ENCODE measurements around the gene RAB24.
"Not testable (repeated sequence)": the region's sequence is repeated elsewhere in the genome, so short reads cannot be mapped to it uniquely, and the experiment has no call there.

Gene RAB24

GRCh38 chr5:177303121-177303924, at the start of gene RAB24, which contains the start of gene PRELID1:
Gene RAB24, minus strand, starts transcription at chr5:177303719. Its CDS starts 431 bp downstream, at chr5:177303288.
Gene PRELID1, plus strand, starts transcription at chr5:177303799. Its CDS starts 187 bp downstream, at chr5:177303986.
- peak; percentile 22 for DNase-seq

GRCh38 chr5:177353093-177353492, 49.6 kb upstream of the RAB24 start:
- no peak for DNase-seq

GRCh38 chr5:177351392-177352329, 48.1 kb upstream of the RAB24 start, which contains the start of gene LMAN2:
Gene LMAN2, minus strand, starts transcription at chr5:177351668. Its CDS starts 21 bp downstream, at chr5:177351647.
- peak; percentile 79 for DNase-seq

DNA sequence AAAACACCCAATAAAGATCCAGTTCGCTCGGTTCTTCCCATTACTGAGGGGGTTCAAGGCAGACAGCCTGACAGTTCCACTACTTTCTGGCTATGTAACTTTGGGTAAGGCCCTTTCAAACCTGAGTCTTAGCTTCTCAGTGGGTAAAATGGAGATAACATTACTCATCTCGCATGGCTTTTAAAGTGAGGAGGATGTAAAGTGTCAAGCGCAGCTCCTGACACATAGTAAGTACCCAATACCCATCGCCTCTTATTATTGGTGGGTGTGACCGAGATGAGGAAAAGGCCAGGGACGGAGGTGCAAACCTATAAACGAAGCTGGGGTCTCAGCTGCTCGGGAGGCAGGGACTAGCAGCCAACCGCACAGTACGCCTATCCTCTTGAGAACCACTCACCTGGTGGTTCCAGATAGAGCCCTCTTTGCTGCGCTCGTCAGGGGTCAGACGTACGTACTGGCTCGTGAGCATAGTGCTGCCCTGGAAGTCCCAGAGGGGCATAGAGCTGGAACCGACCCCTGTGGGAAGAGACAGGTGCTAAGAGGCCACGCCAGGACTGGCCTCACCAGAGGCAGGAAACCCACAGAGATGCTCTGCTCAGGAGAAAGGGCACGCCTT, 47.4 kb upstream of the RAB24 start:
- DNase-seq = no peak

DNA sequence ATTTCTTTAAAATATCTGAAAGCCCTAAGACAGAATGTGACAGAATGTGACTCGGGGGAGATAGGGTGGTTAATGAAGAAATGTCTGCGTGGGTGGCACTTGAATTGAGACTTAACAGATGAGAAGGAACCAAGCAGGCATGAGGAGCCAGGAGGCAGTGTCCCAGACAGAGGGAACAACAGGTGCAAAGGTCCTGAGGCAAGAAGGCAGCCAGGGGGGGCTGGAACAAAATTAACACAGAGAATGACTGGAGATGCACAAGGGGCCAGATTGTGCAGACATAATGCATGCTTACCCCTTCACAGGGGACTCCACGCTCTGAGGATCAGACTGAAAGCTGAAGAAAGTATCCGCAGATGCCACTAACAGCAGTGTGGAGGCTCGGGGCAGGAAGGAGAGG, 46.2 kb upstream of the RAB24 start:
- no peak for DNase-seq

- DNase-seq = no peak
Measured at GRCh38 chr5:177349362-177349647, 45.8 kb upstream of the RAB24 start.

GRCh38 chr5:177347699-177348098, 44.2 kb upstream of the RAB24 start:
- DNase-seq = no peak

- DNase-seq = no peak
Measured at GRCh38 chr5:177346820-177347219, 43.3 kb upstream of the RAB24 start.

GRCh38 chr5:177344891-177345290, 41.4 kb upstream of the RAB24 start:
- no peak for DNase-seq

- no peak for DNase-seq
Measured at GRCh38 chr5:177343777-177344176, 40.3 kb upstream of the RAB24 start.

DNA sequence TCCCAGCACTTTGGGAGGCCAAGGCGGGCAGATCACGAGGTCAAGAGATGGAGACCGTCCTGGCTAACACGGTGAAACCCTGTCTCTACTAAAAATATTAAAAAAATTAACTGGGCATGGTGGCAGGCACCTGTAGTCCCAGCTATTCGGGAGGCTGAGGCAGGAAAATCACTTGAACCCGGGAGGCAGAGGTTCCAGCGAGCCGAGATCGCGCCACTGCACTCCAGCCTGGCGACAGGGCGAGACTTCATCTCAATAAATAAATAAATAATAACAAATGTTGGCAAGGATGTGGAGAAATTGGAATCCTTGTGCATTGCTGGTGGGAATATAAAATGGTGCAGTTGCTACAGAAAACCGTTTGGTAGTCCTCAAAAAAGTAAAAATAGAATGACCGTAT, 39.5 kb upstream of the RAB24 start:
- not testable (repeated sequence) for DNase-seq

- no peak for DNase-seq
Measured at GRCh38 chr5:177339107-177339638, 35.7 kb upstream of the RAB24 start.

DNA sequence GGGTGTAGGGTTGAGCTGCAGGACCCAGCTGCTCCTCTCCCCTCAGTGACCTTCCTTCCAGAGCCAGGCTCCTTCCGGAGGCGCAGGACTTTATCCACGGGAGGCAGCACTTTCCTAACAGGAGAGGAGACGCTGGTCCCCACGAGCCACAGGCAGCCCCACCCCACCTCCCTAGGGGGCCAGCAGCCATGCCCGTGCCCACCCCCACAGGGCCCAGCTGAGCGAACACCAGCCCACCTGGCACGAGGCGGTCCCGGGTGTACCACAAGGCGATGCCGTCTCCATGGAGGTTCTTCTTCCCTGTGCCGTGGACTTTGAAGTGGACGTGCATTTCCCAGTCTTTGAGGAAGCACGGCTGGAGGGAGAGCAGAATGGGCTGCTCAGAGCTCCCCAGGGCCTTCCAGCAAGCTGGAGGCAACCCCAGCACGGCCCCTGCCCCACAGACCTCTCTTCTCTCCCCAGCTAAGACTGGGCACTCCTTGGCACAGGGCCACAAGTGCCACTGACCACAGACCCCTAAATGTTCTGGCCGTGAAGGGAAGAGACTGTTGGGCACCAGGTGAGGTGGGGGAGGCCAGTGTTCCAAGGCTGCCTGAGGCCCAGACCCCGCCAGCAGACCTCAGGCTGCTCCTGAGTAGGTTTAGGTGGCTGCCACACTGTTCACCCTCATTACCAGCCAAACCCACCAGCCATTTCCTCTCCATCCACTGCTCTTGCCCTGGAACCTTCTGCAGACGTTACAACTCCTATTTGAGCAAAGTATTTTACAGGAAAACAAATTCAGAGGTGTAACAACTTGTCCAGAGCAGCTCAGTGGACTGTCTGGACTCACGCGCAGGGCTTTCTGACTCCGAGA, 35.0 kb upstream of the RAB24 start:
- DNase-seq = no peak

- no peak for DNase-seq
Measured at GRCh38 chr5:177336603-177337494, 33.3 kb upstream of the RAB24 start.

DNA sequence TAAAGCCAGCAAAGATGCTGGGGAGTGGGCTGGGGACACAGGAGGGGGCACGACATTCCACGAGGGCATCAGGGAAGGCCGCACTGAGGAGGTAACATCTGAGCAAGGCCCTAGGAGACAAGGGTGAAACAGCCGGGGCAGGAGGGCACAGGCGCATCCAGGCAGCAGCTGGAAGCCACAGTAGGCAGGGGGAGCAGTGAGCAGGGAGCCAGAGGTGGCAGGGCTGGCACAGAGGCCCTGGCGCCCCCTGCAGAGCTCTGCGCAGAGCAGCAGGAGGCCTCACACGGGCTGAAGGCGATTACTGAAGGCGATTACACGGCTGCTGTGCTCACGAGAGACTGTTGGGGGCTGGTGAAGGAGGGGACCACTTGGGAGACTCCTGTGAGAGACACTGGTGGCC, 32.6 kb upstream of the RAB24 start:
- DNase-seq = no peak

DNA sequence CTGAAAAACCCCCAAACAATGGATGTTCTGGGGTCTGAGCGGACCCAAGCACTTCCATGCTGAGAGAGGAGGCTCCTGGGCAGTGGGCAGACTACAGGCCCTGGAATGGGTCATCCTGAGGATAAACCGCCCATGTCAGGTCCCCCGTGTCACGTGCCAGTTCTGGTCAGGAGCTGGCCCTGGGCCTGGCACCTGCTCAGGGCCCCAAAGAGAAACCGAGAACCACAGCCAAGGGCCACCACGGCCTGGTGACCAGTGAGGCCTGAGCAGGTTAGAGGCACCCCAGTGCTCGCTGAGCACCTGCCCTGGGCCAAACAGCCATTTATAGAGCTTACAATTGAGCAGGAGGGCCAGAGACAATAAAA, 32.2 kb upstream of the RAB24 start:
- DNase-seq = no peak

- DNase-seq = no peak
Measured at GRCh38 chr5:177334781-177335700, 31.5 kb upstream of the RAB24 start.

DNA sequence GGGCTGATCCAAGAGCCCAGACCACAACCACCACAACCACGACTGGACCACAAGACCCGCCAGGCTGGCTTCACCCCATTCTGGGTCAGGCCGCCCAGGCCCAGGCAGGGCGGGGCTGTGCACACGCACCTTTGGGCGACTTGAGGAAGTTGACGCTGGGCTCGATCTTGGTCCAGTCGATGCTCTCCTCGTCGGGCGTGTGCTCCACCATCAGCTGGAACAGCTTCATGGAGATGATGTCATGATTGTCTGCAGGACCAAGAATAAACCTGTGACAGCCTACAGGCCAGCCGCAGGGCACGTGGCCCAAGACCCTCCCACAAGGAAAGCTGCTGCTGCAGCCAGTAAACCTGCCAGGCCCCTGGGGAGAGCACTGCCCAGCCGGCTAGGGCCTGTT, 30.6 kb upstream of the RAB24 start:
- no peak for DNase-seq

DNA sequence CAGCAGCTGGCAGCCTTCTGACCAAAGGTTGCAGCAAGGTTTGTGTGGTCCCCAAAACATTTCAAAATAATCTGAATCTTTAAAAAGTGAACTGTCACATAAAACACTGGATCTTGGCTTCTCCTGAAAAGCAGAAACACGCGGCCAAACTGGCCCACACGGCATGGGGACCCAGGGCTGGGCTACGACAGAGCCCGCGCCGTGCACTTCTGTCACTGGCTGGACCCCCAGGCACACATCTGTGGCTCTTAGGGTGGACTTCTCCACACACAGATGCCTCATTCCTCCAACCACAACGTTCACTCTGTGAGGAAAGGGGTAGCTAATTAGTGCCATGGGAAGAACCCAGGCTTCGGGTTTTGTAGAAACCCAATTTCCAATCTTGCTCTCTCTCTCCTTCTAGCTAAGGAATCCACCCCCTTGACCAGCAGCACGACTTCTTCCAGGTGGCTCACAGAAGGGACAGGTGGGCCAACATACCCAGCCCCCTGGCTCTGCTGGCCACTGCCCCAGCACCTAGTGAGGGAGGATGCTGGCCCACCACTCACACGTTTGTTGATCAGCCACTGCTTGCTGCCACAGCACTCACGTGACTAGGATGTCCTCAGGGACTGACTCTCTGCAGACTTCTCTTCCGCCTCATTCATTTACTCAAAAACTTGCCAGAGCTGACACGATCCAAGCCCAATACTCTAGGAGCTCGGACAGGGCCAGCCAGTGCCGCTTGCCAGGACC, 30.1 kb upstream of the RAB24 start:
- no peak for DNase-seq
